Peyer's patch (tissue), 4 donors: ENCODE measurements around the gene NRG4. TPM values are rescaled to one million over a fixed set of nuclear protein-coding genes. Genes with fewer than 3 reads are reported as not detected.
"Not testable (repeated sequence)": the region's sequence is repeated elsewhere in the genome, so short reads cannot be mapped to it uniquely, and the experiment has no call there.

Experiments
- DNase-seq, 3 donors: peaks; one replicate each; pipeline ENCODE4 v3.0.0-alpha.2; 2017 to 2019
- H3K27ac ChIP-seq, 4 donors: fragments of 200-600 bp; sonication (generic); one replicate each; pipeline ENCODE4 v1.5.1; 2016 to 2019
- H3K27me3 ChIP-seq, 2 donors: fragments of 200-600 bp; sonication (generic); one replicate each; pipeline ENCODE4 v1.5.1; 2019
- H3K36me3 ChIP-seq, 3 donors: fragments of 200-600 bp; sonication (generic); one replicate each; pipeline ENCODE4 v1.5.1; 2016 to 2019
- H3K4me1 ChIP-seq, 4 donors: fragments of 200-600 bp; sonication (generic); one replicate each; pipeline ENCODE4 v1.5.1; 2016 to 2019
- H3K4me3 ChIP-seq, 4 donors: fragments of 200-600 bp; sonication (generic); 1 replicate in 3 of 4; 2 replicates in 1 of 4; pipeline ENCODE4 v1.5.1; 2016 to 2019; ENCODE audit warnings: mild to moderate bottlenecking in 1 of 4
- H3K9me3 ChIP-seq, 4 donors: fragments of 200-600 bp; sonication (generic); one replicate each; pipeline ENCODE4 v1.5.1; 2016 to 2019; ENCODE audit warnings: mild to moderate bottlenecking in 1 of 4
- POLR2A ChIP-seq, 2 donors: fragments of 450-650 bp; IDR thresholded peaks; one replicate each; pipeline ENCODE4 v1.5.1; 2017; ENCODE audit warnings: antibody characterized with exemption in 2 of 2, mild to moderate bottlenecking in 2 of 2, moderate library complexity in 2 of 2
- total RNA-seq, 4 donors: library from RNA; depleted of rRNA; stranded (reverse); fragments of >200 nt; gene quantifications; one replicate each; pipeline ENCODE4 v1.1.0, GENCODE V29; 2016
- TF ChIP-seq, protein P1 (sequence below), 6 experiments: fragments of 450-650 bp in 4 of 6; fragments of 200-600 bp in 2 of 6; sonication (generic) in 1 of 6; IDR thresholded peaks; one replicate each; pipeline ENCODE4 v1.5.1; 2017 to 2019; ENCODE audit warnings: antibody characterized with exemption in 6 of 6, mild to moderate bottlenecking in 3 of 6, moderate library complexity in 1 of 6

The NRG4 gene
- total RNA-seq, 4 donors from 2014 or later: not detected

DNA sequence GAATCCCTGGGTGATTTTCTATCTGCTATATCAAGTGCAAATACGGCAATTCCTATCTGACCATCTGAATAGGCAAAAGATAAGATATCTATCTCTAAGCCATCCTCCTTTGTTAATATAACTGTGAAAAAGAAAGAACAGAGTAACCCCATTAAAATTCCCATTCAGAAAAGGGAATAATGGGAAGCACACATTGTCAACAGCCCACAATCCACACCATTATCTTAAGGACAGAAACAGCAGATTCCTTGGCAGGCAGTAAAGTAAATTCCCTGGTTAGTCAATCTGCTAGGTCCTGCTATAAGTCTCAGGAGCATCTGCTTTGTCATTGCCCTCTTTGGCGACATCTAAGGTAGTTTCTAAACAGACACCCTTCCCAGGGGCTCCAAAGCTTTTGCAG lies 21.9 kb upstream of the NRG4 start:
- no peak for TF ChIP-seq POLR2A (IDR thresholded peaks at IDR 0.05)
- TF ChIP-seq, protein P1, sequence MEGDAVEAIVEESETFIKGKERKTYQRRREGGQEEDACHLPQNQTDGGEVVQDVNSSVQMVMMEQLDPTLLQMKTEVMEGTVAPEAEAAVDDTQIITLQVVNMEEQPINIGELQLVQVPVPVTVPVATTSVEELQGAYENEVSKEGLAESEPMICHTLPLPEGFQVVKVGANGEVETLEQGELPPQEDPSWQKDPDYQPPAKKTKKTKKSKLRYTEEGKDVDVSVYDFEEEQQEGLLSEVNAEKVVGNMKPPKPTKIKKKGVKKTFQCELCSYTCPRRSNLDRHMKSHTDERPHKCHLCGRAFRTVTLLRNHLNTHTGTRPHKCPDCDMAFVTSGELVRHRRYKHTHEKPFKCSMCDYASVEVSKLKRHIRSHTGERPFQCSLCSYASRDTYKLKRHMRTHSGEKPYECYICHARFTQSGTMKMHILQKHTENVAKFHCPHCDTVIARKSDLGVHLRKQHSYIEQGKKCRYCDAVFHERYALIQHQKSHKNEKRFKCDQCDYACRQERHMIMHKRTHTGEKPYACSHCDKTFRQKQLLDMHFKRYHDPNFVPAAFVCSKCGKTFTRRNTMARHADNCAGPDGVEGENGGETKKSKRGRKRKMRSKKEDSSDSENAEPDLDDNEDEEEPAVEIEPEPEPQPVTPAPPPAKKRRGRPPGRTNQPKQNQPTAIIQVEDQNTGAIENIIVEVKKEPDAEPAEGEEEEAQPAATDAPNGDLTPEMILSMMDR (IDR thresholded peaks at IDR 0.05): no peak
- Histone ChIP-seq H3K27ac (no peak overlapping the region), H3K4me3 (no peak overlapping the region), H3K36me3 (no peaks in the 10 kb centered on the region), H3K4me1 (no peaks in the 10 kb centered on the region), H3K27me3 (no peaks in the 10 kb centered on the region), H3K9me3 (no peaks in the 10 kb centered on the region)
- no peak for DNase-seq

DNA sequence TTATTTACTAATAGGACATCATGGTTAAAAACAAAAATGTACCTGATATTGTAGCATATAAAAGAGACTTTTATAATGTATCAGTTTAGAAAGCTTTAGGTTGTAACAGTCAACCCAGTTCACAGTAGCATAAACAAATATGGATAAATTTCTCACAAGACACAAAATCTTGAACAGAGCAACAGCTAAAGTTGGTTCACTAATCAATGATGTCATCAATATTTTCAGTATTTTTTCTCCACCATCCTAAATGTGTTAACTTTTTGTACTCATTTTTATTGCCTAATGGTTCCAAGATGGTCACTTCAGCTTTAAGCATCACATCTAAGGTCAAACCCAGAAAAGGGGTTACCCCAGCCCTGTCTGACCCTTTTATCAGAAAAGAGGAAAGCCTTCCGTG lies 21.2 kb upstream of the NRG4 start:
- no peaks in the 10 kb centered on the region for H3K36me3 ChIP-seq
- H3K27me3 ChIP-seq: no peaks in the 10 kb centered on the region
- no peak overlapping the region for H3K4me3 ChIP-seq
- TF ChIP-seq, protein P1 (IDR thresholded peaks at IDR 0.05): no peak
- TF ChIP-seq POLR2A (IDR thresholded peaks at IDR 0.05): no peak
- H3K27ac ChIP-seq: no peak overlapping the region
- H3K4me1 ChIP-seq: no peaks in the 10 kb centered on the region
- no peak for DNase-seq
- no peaks in the 10 kb centered on the region for H3K9me3 ChIP-seq

DNA sequence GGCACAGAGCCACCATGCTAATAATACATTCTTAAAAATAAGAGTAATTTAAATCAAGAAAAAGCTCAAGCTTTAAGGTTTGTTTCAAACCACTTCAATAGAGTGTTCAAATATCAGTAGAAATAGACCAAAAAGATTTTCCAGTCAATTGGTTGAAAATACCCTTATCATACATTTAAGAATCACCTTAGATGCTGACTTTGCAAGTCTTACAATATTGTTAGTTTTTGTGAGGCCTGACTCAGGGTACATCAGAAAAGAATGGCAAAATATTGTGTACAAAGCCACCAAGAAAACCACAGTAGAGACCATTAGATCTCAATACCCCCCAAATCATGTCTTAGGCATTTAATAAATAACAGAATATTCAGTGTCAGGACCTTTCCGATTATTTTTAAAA lies 19.8 kb upstream of the NRG4 start:
- TF ChIP-seq, protein P1 (IDR thresholded peaks at IDR 0.05): no peak
- TF ChIP-seq POLR2A (IDR thresholded peaks at IDR 0.05): no peak
- no peaks in the 10 kb centered on the region for H3K9me3 ChIP-seq
- no peaks in the 10 kb centered on the region for H3K36me3 ChIP-seq
- H3K27me3 ChIP-seq: no peaks in the 10 kb centered on the region
- no peak for DNase-seq
- no peak overlapping the region for H3K4me3 ChIP-seq
- H3K27ac ChIP-seq: no peak overlapping the region
- no peaks in the 10 kb centered on the region for H3K4me1 ChIP-seq

DNA sequence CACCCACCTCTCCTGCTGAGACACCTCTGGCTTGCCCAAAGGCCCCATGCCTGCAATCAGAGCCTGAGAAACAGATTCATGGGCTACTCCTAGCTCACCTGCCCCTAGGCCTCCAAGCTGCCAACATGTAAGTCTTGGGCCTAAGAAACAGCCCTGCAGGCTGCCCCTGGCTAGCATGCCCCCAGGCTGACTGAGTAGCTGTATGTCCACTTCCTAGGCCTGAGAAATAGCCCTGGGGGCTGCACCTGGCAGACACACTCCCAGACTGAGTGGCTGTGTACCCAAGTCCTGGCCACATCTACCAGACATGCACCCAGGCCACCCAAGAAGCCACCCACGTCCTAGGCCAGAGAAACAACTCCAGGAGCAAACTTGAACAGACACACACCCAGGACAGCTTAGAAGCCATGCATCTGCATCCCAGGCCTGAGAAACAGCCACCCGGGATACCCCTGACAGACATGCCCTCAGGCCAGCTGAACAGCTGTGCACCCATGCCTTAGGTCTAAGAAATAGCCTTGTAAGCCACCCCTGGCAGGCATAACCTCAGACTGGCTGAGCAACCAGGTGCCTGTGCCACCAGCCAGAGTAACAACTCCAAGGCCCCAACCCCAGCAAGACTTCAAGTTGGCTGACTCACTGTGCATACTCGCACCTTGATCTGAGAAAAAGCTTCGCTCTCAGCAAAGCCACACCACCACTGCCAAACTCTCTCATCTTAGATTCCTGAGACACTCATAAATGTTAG lies 12.0 kb upstream of the NRG4 start:
- Histone ChIP-seq H3K4me3 (no peak overlapping the region), H3K36me3 (no peaks in the 10 kb centered on the region), H3K9me3 (peaks cover 0 to 6% (median 2%) of the 10 kb centered on the region in 4 donors), H3K4me1 (no peaks in the 10 kb centered on the region), H3K27ac (no peak overlapping the region), H3K27me3 (no peaks in the 10 kb centered on the region)
- no peak for DNase-seq
- TF ChIP-seq, protein P1 (IDR thresholded peaks at IDR 0.05): no peak
- TF ChIP-seq POLR2A (IDR thresholded peaks at IDR 0.05): no peak

DNA sequence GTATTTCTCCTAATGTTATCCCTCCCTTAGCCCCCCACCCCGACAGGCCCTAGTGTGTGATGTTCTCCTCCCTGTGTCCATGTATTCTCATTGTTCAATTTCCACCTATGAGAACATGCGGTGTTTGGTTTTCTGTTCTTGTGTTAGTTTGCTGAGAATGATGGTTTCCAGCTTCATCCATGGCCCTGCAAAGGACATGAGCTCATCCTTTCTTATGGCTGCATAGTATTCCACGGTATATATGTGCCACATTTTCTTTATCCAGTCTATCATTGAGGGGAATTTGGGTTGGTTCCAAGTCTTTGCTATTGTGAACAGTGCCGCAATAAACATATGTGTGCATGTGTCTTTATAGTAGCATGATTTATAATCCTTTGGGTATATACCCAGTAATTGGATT lies 1.2 kb upstream of the NRG4 start:
- not testable (repeated sequence) for H3K27ac ChIP-seq, H3K36me3 ChIP-seq, H3K4me1 ChIP-seq, H3K27me3 ChIP-seq, H3K9me3 ChIP-seq, H3K4me3 ChIP-seq, DNase-seq

DNA sequence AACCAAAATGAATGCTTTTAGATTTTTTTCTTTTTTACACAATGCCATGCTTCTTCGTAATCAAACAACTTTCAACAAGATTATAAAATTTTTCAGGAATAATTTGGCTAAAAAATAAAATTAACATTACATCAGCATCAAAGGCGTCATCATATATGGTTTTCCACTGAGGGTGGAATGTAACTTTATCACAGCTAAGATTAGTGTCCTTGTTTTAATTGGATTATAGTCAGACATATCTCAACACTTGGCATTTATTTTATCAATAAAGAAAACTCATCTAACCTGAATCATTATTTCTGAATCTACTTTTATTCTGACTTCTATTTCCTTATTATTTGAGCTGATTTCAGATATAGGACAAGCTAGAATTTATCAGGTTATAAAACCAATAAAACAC lies 1.6 kb downstream of the NRG4 start:
- no peaks in the 10 kb centered on the region for H3K4me1 ChIP-seq
- no peaks in the 10 kb centered on the region for H3K36me3 ChIP-seq
- no peak for TF ChIP-seq POLR2A (IDR thresholded peaks at IDR 0.05)
- TF ChIP-seq, protein P1 (IDR thresholded peaks at IDR 0.05): no peak
- no peak overlapping the region for H3K27ac ChIP-seq
- no peak overlapping the region for H3K4me3 ChIP-seq
- H3K9me3 ChIP-seq: no peaks in the 10 kb centered on the region
- DNase-seq: no peak
- H3K27me3 ChIP-seq: no peaks in the 10 kb centered on the region
